GM23338 (cell line): ENCODE data around the gene GLOD5. TPM values are rescaled to one million over a fixed set of nuclear protein-coding genes. Genes with fewer than 3 reads are reported as not detected.

Experiments
- ATAC-seq: fragments of 200-7000 bp; cut with Tn5 transposase; 3 replicates; pipeline ENCODE4 v1.9.1; 2020
- DNase-seq: peaks from one replicate; pipeline ENCODE4 v3.0.0-alpha.2; 2015; ENCODE audit warnings: low spot score
- H2AFZ ChIP-seq: fragments of 200-600 bp; sonication (generic); 2 replicates; pipeline ENCODE4 v1.8.0; 2016; ENCODE audit warnings: antibody characterized with exemption, mild to moderate bottlenecking, moderate library complexity
- H3F3A ChIP-seq: fragments of 200-600 bp; sonication (generic); replicated peaks from 2 replicates; pipeline ENCODE4 v1.8.0; 2017; ENCODE audit warnings: antibody characterized with exemption, mixed run types, low read depth
- H3K27ac ChIP-seq: fragments of 200-600 bp; sonication (generic); 2 replicates; pipeline ENCODE4 v1.6.1; 2016; ENCODE audit warnings: low read depth
- H3K27me3 ChIP-seq: fragments of 200-600 bp; sonication (generic); 2 replicates; pipeline ENCODE4 v1.8.0; 2016; ENCODE audit warnings: mild to moderate bottlenecking, mixed run types, moderate library complexity; ENCODE audit not compliant: insufficient read depth
- H3K36me3 ChIP-seq: fragments of 200-600 bp; sonication (generic); 2 replicates; pipeline ENCODE4 v1.8.0; 2016; ENCODE audit warnings: mild to moderate bottlenecking; ENCODE audit not compliant: insufficient read depth
- H3K4me1 ChIP-seq: fragments of 200-600 bp; sonication (generic); 2 replicates; pipeline ENCODE4 v1.8.0; 2016; ENCODE audit warnings: mild to moderate bottlenecking, moderate library complexity; ENCODE audit not compliant: insufficient read depth
- H3K4me2 ChIP-seq: fragments of 200-600 bp; sonication (generic); 2 replicates; pipeline ENCODE4 v1.7.1; 2017; ENCODE audit warnings: mixed run types
- H3K4me3 ChIP-seq: fragments of 200-600 bp; sonication (generic); 2 replicates; pipeline ENCODE4 v1.6.1; 2016; ENCODE audit warnings: mixed run types
- H3K79me2 ChIP-seq: fragments of 200-600 bp; sonication (generic); replicated peaks from 2 replicates; pipeline ENCODE4 v1.8.0; 2017; ENCODE audit warnings: mild to moderate bottlenecking; ENCODE audit not compliant: insufficient read depth
- H3K9me2 ChIP-seq: fragments of 200-600 bp; sonication (generic); 2 replicates; pipeline ENCODE4 v1.8.0; 2017; ENCODE audit not compliant: insufficient read depth
- H4K20me1 ChIP-seq: fragments of 200-600 bp; sonication (generic); replicated peaks from 2 replicates; pipeline ENCODE4 v1.8.0; 2017; ENCODE audit warnings: mild to moderate bottlenecking; ENCODE audit not compliant: insufficient read depth
- H3K27ac Mint-ChIP-seq: 2 replicates; pipeline ENCODE4 v1.8.0; 2020; ENCODE audit warnings: inconsistent platforms, mild to moderate bottlenecking, moderate library complexity, mixed read lengths
- H3K27me3 Mint-ChIP-seq: 3 replicates; pipeline ENCODE4 v1.8.0; 2022; ENCODE audit warnings: low read depth, mild to moderate bottlenecking, moderate library complexity, mixed read lengths, inconsistent platforms; ENCODE audit not compliant: insufficient read depth, poor library complexity
- H3K36me3 Mint-ChIP-seq: 3 replicates; pipeline ENCODE4 v1.8.0; 2021; ENCODE audit warnings: low read depth, mild to moderate bottlenecking, inconsistent platforms, moderate library complexity, mixed read lengths
- H3K4me1 Mint-ChIP-seq: 3 replicates; pipeline ENCODE4 v1.8.0; 2020; ENCODE audit warnings: mild to moderate bottlenecking, inconsistent platforms, mixed read lengths
- H3K4me3 Mint-ChIP-seq: 3 replicates; pipeline ENCODE4 v1.8.0; 2021; ENCODE audit warnings: moderate library complexity, mild to moderate bottlenecking, inconsistent platforms, mixed read lengths
- H3K9me3 Mint-ChIP-seq: 3 replicates; pipeline ENCODE4 v1.8.0; 2020; ENCODE audit warnings: moderate library complexity, mild to moderate bottlenecking, inconsistent platforms, mixed read lengths
- CREB1 ChIP-seq: fragments of 250-450 bp; sonication (Bioruptor Pico); IDR thresholded peaks from 2 replicates; pipeline ENCODE4 v1.5.0; 2020; ENCODE audit warnings: low read depth, mild to moderate bottlenecking, moderate library complexity
- ETS1 ChIP-seq: IDR thresholded peaks from 2 replicates; pipeline ENCODE4 v1.6.1; 2016; ENCODE audit warnings: antibody characterized with exemption
- EZH2 ChIP-seq: fragments of 200-600 bp; sonication (generic); IDR thresholded peaks from one replicate; pipeline ENCODE4 v1.8.0; 2017; ENCODE audit warnings: antibody characterized with exemption, mild to moderate bottlenecking, low read depth; ENCODE audit not compliant: unreplicated experiment
- POLR2AphosphoS5 ChIP-seq: IDR thresholded peaks from 2 replicates; pipeline ENCODE4 v1.6.1; 2016; ENCODE audit warnings: antibody characterized with exemption, low read depth
- REST ChIP-seq: IDR thresholded peaks from one replicate; pipeline ENCODE4 v1.6.1; 2018; ENCODE audit warnings: antibody characterized with exemption; ENCODE audit not compliant: unreplicated experiment
- ZNF114 ChIP-seq: fragments of 250-450 bp; sonication (Bioruptor Pico); IDR thresholded peaks from 2 replicates; pipeline ENCODE4 v1.5.0; 2020; ENCODE audit warnings: mild to moderate bottlenecking, moderate library complexity
- ZNF331 ChIP-seq: fragments of 250-450 bp; sonication (Bioruptor Pico); IDR thresholded peaks from 2 replicates; pipeline ENCODE4 v1.5.0; 2020; ENCODE audit warnings: low read depth, mild to moderate bottlenecking, moderate library complexity
- ZNF462 ChIP-seq: fragments of 250-450 bp; sonication (Bioruptor Pico); IDR thresholded peaks from 2 replicates; pipeline ENCODE4 v1.5.0; 2020; ENCODE audit warnings: mild to moderate bottlenecking, moderate library complexity
- polyA plus RNA-seq: library from polyadenylated mRNA; unstranded; fragments of >200 nt; fragmentation: Nextera tagmentation; extraction: Ambion mirVana; gene quantifications from 2 replicates; pipeline ENCODE4 v1.2.1, GENCODE V29; 2016
- total RNA-seq: library from RNA; depleted of rRNA; stranded (reverse); fragments of >200 nt; shearing (Covaris generic); gene quantifications from 2 replicates; pipeline ENCODE4 v1.2.3, GENCODE V29; 2014

GLOD5 gene
- total and polyA plus RNA-seq, 2 experiments from 2014 or later: not detected

- Histone ChIP-seq H2AFZ (no peak overlapping the region), H3K79me2 (no peaks in the 10 kb centered on the region), H3K27me3 (no peaks in the 10 kb centered on the region), H3K9me2 (no peaks in the 10 kb centered on the region), H3F3A (no peaks in the 10 kb centered on the region), H3K27ac (no peak overlapping the region), H3K4me2 (no peak overlapping the region), H3K36me3 (no peaks in the 10 kb centered on the region), H3K4me3 (no peak overlapping the region), H3K4me1 (no peaks in the 10 kb centered on the region), H4K20me1 (no peaks in the 10 kb centered on the region)
- no peak for ATAC-seq
- no peak overlapping the region for H3K4me3 Mint-ChIP-seq
- no peaks in the 10 kb centered on the region for H3K9me3 Mint-ChIP-seq
- TF ChIP-seq ZNF462 (CRISPR knock-in tag): no peak
- no peak for TF ChIP-seq ETS1
- no peak for TF ChIP-seq REST
- TF ChIP-seq ZNF114 (CRISPR knock-in tag): no peak
- no peak for TF ChIP-seq POLR2AphosphoS5
- TF ChIP-seq ZNF331: no peak
- no peak for TF ChIP-seq CREB1 (CRISPR knock-in tag)
- no peak for TF ChIP-seq EZH2
- no peaks in the 10 kb centered on the region for H3K4me1 Mint-ChIP-seq
- peaks cover 7% of the 10 kb centered on the region; the same call in 2 of the 3 replicates for H3K36me3 Mint-ChIP-seq
- H3K27me3 Mint-ChIP-seq: no peaks in the 10 kb centered on the region
- DNase-seq: no peak
- H3K27ac Mint-ChIP-seq: no peak overlapping the region
These were observed 53.7 kb downstream of the GLOD5 start for GRCh38 chrX:48815266-48815665.
